ENCODE data around the gene COMP. TPM values are rescaled to one million over a fixed set of nuclear protein-coding genes. Genes with fewer than 3 reads are reported as not detected.

The COMP gene
- 0.28 and 0.77 TPM in 2 replicates for total RNA-seq

DNA sequence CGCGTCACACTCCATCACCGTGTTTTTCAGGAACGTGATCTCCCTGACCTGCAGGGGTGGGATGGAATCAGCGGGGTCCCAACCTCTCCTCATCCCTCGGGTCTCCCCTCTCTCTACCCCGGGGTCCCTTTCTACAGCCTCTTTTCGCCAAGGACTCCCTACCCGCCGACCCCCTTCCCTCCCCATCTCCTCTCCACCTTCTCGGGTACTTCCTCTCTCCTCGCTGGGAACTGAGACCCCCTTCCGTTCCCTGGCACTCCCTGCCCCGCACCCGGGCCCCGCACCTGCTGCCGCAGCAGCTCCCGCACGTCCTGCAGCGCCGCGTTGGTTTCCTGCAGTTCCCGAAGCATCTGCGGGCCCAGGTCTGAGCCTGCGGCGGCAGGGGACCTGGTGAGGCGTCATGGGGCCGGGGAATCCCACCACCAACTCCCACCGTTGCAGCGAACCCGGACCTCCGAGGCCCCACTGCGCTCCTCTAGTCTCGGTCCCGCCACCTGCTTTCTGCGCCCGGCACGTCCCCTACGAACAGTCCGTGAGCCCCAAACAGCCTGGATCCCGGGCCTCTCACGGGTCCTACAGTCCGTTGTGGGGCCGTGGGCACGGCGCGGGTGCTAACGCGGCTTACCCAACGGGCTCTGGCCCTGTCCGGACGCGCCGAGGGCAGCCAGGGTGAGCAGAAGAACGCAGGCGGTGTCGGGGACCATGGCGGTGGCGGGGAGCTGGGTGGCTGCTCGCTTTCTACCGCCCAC, at the start of gene COMP:
TSS of gene COMP (minus strand) at position 740 of the 749 bp plus-strand sequence. CDS start at position 704, 36 bp downstream.

DNA sequence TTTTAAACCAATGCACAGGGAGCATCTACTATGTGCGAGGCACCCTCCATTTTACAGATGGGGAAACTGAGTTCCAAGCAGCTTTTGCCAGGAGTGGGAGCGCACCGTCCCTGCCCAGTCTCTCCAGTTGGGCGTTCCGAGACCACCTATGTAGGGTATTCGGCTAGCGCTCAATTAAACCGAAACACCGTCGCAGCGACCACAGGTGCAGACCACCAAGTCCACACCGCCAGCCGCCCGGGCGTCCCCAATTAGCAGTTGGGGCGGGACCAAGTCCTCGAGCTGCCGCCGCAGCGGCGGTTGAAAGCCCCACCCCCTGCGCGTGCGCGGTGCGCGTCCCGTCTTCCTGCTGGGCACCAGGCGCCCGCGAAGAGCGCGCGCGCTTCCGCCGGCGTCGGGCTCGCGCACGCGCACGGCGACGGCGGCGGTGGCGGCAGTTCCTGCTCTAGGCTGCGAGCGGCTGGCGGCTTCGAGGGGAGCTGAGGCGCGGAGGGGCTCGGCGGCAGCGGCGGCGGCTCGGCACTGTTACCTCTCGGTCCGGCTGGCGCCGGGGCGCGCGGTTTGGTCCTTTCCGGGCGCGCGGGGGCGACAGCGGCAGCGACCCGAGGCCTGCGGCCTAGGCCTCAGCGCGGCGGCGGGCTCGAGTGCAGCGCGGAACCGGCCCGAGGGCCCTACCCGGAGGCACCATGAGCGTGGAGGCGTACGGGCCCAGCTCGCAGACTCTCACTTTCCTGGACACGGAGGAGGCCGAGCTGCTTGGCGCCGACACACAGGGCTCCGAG, 40.6 kb upstream of the COMP start, which contains the start of gene UPF1:
TSS of gene UPF1 (plus strand) at position 436 of the 782 bp plus-strand sequence. CDS start at position 687, 251 bp downstream.

Other genes with a start within 250 kb of the COMP start
- gene FKBP8, start 247.7 kb downstream of the COMP start, total RNA-seq = 207 and 320 TPM in 2 replicates
- gene KXD1, start 233.4 kb downstream of the COMP start, total RNA-seq = 58.6 and 106 TPM in 2 replicates
- gene UBA52, start 219.4 kb downstream of the COMP start, total RNA-seq = 565 and 821 TPM in 2 replicates
- 47.6 and 64.8 TPM in 2 replicates for gene REX1BD, start 202.5 kb downstream of the COMP start, total RNA-seq
- gene CRLF1, start 184.5 kb downstream of the COMP start, total RNA-seq = 19.7 TPM in 2 replicates
- gene TMEM59L, start 178.4 kb downstream of the COMP start, total RNA-seq = 0.96 and 1.4 TPM in 2 replicates
- gene KLHL26, start 154.3 kb downstream of the COMP start, total RNA-seq = 4.0 and 4.2 TPM in 2 replicates
- gene CRTC1, start 107.6 kb downstream of the COMP start, total RNA-seq = 1.2 and 2.0 TPM in 2 replicates
- 55.0 and 65.4 TPM in 2 replicates for gene UPF1, start 40.7 kb upstream of the COMP start, total RNA-seq
- gene CERS1, start 104.9 kb upstream of the COMP start, total RNA-seq = 1.7 and 2.0 TPM in 2 replicates
- 144 and 216 TPM in 2 replicates for gene COPE, start 128.1 kb upstream of the COMP start, total RNA-seq
- 47.4 and 72.9 TPM in 2 replicates for gene DDX49, start 128.4 kb upstream of the COMP start, total RNA-seq
- 80.9 and 123 TPM in 2 replicates for gene HOMER3, start 149.9 kb upstream of the COMP start, total RNA-seq
- gene SUGP2, start 242.2 kb upstream of the COMP start, total RNA-seq = 28.0 and 30.7 TPM in 2 replicates
- gene ARMC6, start 242.3 kb upstream of the COMP start, total RNA-seq = 26.2 and 58.7 TPM in 2 replicates